Stimulated activated CD4-positive, alpha-beta T cell treated with anti-CD3 and anti-CD28 coated beads, Interleukin-15, amount 100 ng/mL, for 48 hours (primary cell): Measurements from ENCODE around the gene CERS5.

Experiments used
- DNase-seq, 2 donors: peaks; one replicate each; pipeline ENCODE4 v3.0.0-alpha.2; 2020; ENCODE audit warnings: low read depth in 2 of 2

CERS5 gene

DNA sequence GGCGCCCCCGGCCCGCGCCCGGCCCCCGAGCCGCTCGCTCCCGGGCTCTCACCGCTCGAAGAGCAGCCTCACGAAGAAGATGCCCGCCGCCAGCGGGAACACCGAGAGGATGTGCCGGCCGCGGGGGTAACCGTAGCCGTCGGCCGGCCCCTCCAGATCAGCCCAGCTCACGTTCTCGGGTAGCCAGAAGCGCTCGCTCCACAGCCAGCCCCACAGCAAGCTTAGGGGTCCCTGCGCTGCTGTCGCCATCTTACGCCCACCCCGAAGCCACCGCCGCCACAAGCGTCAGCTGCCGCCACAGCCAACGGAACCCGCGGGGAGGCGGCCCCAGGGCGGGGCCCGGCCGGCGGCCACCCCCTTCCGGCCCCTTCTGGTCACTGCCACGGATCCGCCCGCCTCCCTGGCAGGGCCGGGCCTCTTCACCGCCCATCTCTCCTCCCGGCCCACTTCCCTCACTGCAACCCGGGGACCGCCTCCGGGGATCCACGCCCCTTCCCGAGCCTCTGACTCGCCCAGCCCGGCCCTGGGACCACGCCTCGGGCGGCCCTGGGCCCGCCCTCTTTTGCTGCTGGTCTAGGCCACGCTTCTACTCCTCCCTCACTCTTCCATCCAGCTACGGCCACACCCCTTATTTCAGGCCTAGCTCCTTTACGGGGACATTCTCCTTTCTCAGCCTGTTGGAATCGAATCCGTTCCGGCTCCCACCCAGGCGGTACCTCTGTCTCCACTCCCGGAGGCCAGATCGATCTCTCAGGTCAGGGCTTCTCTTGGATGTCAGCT is at the start of gene CERS5:
Gene CERS5, minus strand, starts transcription at position 321 of the 780 bp plus-strand sequence. Its CDS starts 72 bp downstream, at position 249.
- DNase-seq, result peak; percentile 96 to 98

DNA sequence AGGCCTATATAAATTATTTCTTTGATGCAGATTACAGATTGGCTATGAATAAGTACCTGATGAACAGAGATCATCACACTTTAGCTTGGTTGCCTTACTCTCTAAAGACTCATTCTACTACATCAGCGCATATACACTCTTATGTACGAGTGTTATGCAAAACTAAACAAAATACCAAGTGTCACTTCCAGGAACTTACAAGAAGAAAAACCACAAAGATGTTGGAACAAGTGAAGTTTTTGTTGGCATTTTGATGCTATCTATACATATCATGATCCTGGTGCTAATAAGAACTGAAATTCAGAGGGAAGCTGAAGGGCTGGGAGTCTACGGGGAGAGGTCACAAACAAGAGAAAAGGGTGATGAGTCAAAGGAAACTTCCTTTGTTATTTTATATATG is 47.9 kb upstream of the CERS5 start:
- DNase-seq, result no peak

DNA sequence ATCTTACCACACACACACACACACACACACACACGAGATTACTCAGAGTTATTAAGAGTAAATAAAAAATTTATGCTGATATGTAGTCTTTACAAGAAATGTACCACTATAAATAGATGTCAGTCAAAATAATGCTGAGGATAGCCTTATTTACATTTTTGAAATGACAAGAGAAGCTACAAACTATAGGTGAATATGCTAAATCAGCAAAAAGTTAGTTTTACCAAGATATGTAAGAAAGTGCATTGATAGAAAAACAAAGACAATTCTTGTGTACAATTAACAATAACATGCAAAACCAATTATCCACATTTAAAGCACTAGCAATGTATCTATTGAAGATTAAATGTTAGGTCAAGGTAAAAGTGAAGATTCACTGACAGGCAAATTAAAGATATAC is 46.8 kb upstream of the CERS5 start:
- DNase-seq, result no peak

- DNase-seq, result no peak
These were observed 46.3 kb upstream of the CERS5 start for GRCh38 chr12:50213439-50213838.

- DNase-seq, result no peak
These were observed 44.9 kb upstream of the CERS5 start for GRCh38 chr12:50212071-50212467.

- DNase-seq, result no peak
These were observed 44.4 kb upstream of the CERS5 start for GRCh38 chr12:50211392-50212070.

DNA sequence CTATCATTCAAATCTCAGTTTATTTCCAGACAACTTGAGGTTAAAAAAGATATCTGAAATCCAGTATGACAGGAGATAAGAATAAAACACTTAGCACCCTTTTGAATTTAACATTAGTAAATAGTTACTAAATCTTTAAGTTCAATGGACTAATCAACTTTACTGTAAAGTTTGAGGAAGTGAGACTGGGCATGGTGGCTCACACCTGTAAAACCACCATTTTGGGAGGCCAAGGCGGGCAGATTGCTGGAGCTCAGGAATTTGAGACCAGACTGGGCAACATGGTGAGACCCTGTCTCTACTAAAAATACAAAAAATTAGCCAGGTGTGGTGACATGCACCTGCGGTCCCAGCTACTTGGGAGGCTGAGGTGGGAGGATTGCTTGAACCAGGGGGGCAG is 40.3 kb upstream of the CERS5 start:
- no peak for DNase-seq

GRCh38 chr12:50205648-50206047 is 38.5 kb upstream of the CERS5 start:
- no peak for DNase-seq

- no peak for DNase-seq
These were observed 36.5 kb upstream of the CERS5 start for GRCh38 chr12:50203691-50204090.

GRCh38 chr12:50201987-50202521 is 34.9 kb upstream of the CERS5 start:
- DNase-seq, result no peak

GRCh38 chr12:50200552-50201273 is 33.5 kb upstream of the CERS5 start:
- no peak for DNase-seq

DNA sequence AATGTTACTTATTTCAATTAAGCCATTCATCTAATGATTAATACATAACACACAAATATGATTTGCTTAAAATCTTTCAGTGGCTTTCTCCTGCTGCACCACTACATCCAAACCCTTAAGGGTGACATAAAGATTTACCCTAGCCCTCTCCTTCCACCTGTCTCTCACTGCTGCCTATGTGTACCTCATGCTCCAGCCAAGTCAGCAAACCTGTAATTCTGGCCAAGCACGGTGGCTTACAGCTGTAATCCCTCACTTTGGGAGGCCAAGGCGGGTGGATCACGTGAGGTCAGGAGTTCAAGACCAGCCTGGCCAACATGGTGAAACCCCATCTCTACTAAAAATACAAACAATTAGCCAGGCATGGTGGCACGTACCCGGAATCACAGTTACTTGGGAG is 31.7 kb upstream of the CERS5 start:
- no peak for DNase-seq

DNA sequence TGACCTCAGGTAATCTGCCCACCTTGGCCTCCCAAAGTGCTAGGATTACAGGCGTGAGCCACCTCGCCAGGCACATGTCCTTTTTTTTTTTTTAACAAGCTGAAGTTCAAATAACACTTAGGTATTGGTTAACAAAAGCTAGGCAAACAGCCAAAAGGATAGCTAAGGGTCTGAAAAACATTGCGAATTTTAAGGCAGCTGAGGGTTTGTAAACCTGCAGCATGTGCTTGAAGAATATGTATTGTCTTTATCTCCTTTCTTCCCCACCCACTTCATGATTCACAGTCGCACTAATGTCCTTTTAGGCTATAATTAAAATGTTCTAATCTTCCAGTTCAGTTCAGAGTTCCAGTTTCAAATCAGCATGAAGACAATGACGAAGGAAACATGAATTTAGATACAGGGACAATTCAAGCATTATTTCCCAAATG is 30.1 kb upstream of the CERS5 start:
- no peak for DNase-seq

- no peak for DNase-seq
These were observed 29.4 kb upstream of the CERS5 start for GRCh38 chr12:50196537-50196936.

GRCh38 chr12:50195832-50196231 is 28.7 kb upstream of the CERS5 start:
- no peak for DNase-seq

- no peak for DNase-seq
These were observed 25.7 kb upstream of the CERS5 start for GRCh38 chr12:50192908-50193307.

- no peak for DNase-seq
These were observed 25.1 kb upstream of the CERS5 start for GRCh38 chr12:50192236-50192635.

- no peak for DNase-seq
These were observed 23.7 kb upstream of the CERS5 start for GRCh38 chr12:50190859-50191258.

GRCh38 chr12:50188875-50189575 is 21.9 kb upstream of the CERS5 start:
- DNase-seq, result peak in 1 of 2 donors; percentile 28

GRCh38 chr12:50188241-50188781 is 21.1 kb upstream of the CERS5 start:
- no peak for DNase-seq
